ENCODE data around the gene RNASEH2A.
A peak's percentile ranks its signal among the peaks of the same experiment; 100 is the strongest.

RNASEH2A gene

DNA sequence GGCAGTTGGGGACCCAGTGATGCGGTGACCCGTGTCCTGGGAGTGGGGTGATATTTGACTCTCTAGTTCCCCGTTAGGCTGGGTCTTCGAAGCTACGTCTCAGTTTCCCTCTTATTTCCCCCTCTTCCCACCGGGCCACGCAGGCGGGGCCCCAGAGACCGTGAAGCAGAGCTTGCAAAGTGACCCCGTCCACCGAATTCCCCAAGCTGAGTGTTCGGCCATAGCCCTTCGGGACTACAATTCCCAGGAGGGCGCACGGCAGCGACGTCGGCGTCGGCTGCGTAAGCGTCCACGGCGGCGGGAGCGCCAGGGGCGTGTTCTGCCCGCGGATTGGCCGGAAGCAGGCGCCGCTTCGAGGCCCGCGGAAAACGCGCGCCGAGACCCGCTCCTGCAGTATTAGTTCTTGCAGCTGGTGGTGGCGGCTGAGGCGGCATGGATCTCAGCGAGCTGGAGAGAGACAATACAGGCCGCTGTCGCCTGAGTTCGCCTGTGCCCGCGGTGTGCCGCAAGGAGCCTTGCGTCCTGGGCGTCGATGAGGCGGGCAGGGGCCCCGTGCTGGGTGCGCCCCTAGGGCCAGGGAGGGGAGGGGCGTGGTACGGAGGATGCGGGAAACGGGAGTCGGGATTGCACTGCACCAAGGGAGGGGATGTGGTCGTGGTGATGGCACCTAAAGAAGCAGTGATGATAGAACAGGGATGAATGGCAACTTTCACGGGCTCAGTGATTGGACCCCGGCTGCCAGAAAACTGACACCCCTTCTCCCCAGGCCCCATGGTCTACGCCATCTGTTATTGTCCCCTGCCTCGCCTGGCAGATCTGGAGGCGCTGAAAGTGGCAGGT is at the start of gene RNASEH2A:
Gene RNASEH2A, plus strand, starts transcription at position 343 of the 840 bp plus-strand sequence. Its CDS starts 90 bp downstream, at position 433.
- peaks cover 29% of the 10 kb centered on the region for H3K36me3 ChIP-seq (ENCODE audit: insufficient read depth, low read length)
- peaks cover 16% of the 10 kb centered on the region for H3K4me1 ChIP-seq (ENCODE audit: insufficient read depth, low read length)
- no peaks in the 10 kb centered on the region for H3K27me3 ChIP-seq (ENCODE audit: insufficient read depth, low read length)
- H3K4me3 ChIP-seq (ENCODE audit: low read length), result peak within 1 kb of the TSS; percentile 80
- no peaks in the 10 kb centered on the region for H3K9me3 ChIP-seq (ENCODE audit: low read length)
- peak within 1 kb of the TSS; percentile 77 for H2AFZ ChIP-seq (ENCODE audit: low read depth, low read length)

DNA sequence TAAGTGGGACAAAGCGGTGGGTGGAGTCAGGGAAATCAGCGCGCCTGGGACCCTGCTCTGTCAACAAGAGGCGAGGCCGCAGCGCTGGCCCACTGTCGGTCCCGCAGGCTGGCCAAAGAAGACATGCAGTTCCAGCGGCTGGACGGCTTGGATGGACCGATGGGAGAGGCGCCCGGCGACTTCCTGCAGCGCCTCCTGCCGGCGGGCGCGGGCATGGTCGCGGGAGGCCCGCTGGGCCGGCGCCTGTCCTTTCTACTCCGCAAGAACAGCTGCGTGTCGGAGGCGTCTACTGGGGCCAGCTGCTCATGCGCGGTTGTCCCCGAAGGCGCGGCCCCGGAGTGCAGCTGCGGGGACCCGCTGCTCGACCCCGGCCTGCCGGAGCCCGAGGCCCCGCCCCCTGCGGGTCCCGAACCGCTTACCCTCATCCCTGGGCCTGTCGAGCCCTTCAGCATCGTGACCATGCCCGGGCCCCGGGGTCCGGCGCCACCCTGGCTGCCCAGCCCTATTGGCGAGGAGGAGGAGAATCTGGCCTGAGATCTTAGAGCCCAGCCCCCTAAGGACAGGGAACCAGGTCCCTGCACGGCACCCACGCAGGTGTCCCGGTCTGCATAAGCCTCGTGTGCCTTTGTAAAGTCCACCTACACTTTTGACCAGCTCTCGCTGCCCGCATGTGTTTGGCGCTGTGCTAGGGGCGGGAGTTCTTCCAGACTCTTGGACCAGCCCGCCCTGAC is 48.7 kb upstream of the RNASEH2A start:
- no peaks in the 10 kb centered on the region for H3K4me1 ChIP-seq (ENCODE audit: insufficient read depth, low read length)
- no peaks in the 10 kb centered on the region for H3K36me3 ChIP-seq (ENCODE audit: insufficient read depth, low read length)
- no peak overlapping the region for H3K4me3 ChIP-seq (ENCODE audit: low read length)
- no peaks in the 10 kb centered on the region for H3K9me3 ChIP-seq (ENCODE audit: low read length)
- no peaks in the 10 kb centered on the region for H3K27me3 ChIP-seq (ENCODE audit: insufficient read depth, low read length)
- peak overlapping the region; percentile 6 for H2AFZ ChIP-seq (ENCODE audit: low read depth, low read length)

DNA sequence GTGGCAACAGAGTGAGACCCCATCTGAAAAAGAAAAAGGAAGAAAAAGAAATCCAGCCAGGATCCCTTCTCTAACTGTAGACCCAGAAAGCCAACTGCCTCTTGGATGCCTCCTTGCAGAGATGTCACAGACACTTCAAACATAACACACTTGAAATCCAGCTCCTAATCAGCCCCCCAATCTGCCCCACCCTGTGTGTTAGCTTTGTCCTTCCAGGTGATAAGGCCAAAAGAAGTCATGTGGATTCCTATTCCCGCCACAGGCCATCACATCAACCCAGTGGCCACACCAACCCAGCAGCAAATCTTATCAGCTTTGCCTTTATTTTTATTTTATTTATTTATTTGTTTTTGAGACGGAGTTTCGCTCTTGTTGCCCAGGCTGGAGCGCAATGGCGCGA is 46.7 kb upstream of the RNASEH2A start:
- H3K9me3 ChIP-seq (ENCODE audit: low read length), result peaks cover 8% of the 10 kb centered on the region
- no peak overlapping the region for H3K4me3 ChIP-seq (ENCODE audit: low read length)
- H3K36me3 ChIP-seq (ENCODE audit: insufficient read depth, low read length), result peaks cover 11% of the 10 kb centered on the region
- H2AFZ ChIP-seq (ENCODE audit: low read depth, low read length), result no peak overlapping the region
- no peaks in the 10 kb centered on the region for H3K27me3 ChIP-seq (ENCODE audit: insufficient read depth, low read length)
- no peaks in the 10 kb centered on the region for H3K4me1 ChIP-seq (ENCODE audit: insufficient read depth, low read length)

DNA sequence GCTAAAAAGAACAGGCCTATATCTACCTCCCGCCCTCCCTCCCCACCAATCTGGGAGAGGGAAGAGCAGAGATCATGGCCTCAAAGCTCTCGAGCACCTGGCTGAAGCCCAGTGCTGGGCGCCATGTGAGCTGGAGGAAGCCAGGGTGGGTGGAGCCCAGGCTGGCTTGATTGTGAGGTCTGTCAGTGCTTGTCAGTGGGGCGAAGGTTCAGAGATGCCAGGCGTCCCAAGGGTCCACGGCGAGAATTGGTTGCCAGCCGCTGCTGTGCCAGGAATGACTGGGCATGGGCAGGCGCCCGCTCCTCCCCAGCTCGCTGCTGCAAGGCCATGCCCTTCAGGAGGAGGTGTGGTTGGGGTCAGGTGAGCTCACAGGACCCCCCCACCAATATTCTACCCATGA is 43.3 kb upstream of the RNASEH2A start:
- H3K4me1 ChIP-seq (ENCODE audit: insufficient read depth, low read length), result no peaks in the 10 kb centered on the region
- H3K4me3 ChIP-seq (ENCODE audit: low read length), result no peak overlapping the region
- H3K36me3 ChIP-seq (ENCODE audit: insufficient read depth, low read length), result peaks cover 14% of the 10 kb centered on the region
- H3K27me3 ChIP-seq (ENCODE audit: insufficient read depth, low read length), result no peaks in the 10 kb centered on the region
- H2AFZ ChIP-seq (ENCODE audit: low read depth, low read length), result no peak overlapping the region
- H3K9me3 ChIP-seq (ENCODE audit: low read length), result peaks cover 8% of the 10 kb centered on the region

DNA sequence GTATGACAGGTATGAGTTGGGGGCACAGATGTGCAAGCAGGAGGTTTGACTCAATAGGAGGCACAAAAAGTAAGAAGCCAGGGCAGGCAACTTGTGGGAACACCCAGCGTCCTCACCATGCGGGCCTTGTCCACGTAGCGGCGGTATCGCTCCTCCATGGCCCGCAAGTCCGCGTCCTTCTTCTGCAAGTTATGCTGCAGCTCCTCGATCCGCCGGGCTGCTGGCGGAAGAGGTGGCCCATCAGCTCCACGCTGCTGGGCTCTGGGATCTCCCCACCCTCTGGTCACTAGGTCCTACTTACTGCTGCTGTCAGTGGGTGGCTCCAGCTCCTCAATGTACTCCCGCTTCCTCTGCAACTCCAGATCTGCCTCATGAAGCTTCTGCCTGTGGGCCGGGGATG is 41.7 kb upstream of the RNASEH2A start:
- no peak overlapping the region for H3K4me3 ChIP-seq (ENCODE audit: low read length)
- no peaks in the 10 kb centered on the region for H3K27me3 ChIP-seq (ENCODE audit: insufficient read depth, low read length)
- peaks cover 8% of the 10 kb centered on the region for H3K9me3 ChIP-seq (ENCODE audit: low read length)
- H2AFZ ChIP-seq (ENCODE audit: low read depth, low read length), result no peak overlapping the region
- no peaks in the 10 kb centered on the region for H3K4me1 ChIP-seq (ENCODE audit: insufficient read depth, low read length)
- H3K36me3 ChIP-seq (ENCODE audit: insufficient read depth, low read length), result peaks cover 14% of the 10 kb centered on the region

DNA sequence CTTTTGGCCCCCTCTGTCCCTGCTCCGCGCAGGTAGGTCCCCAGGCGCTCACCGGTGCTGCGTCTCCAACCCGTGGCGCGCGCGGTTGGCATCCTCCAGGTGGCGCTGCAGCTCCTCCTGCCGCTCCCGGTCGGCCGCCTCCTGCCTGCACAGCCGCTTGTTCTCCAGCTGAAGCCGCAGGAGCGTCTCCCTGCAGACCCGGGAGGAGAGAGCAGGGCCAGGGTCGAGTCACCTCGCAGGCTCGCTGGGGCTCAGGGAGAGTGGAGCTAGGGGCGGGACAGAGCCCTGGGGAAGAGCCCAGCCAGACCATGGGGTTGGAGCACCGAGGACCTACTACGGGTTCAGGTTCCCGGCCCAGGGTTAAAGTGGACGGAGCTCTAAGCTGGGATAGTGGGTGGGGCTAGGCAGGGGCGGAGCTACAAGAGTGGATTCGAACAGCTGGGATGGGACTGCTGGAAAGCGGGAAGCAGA is 40.3 kb upstream of the RNASEH2A start:
- no peak overlapping the region for H2AFZ ChIP-seq (ENCODE audit: low read depth, low read length)
- H3K4me3 ChIP-seq (ENCODE audit: low read length), result peak overlapping the region; percentile 48
- peaks cover 8% of the 10 kb centered on the region for H3K9me3 ChIP-seq (ENCODE audit: low read length)
- no peaks in the 10 kb centered on the region for H3K4me1 ChIP-seq (ENCODE audit: insufficient read depth, low read length)
- peaks cover 14% of the 10 kb centered on the region for H3K36me3 ChIP-seq (ENCODE audit: insufficient read depth, low read length)
- H3K27me3 ChIP-seq (ENCODE audit: insufficient read depth, low read length), result no peaks in the 10 kb centered on the region

DNA sequence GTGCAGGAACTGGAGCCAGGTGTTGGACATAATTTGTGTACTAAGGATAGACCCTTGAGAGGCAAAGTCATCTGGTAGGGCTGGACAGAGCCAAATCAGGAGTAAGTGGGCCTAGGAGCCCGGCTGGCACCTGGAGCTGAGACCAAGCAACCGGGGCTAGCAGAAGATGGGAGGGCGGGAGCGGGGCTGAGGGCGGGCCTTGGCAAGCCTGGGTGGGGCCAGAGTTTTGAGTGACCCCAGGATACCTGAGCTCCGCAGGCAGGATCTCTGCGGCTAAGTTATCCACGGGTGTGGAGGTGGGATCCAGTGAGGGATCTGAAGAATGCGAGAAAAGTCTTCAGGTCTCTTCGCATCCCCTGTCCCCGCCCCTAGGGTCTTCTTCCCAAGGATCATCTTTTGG is 39.2 kb upstream of the RNASEH2A start:
- Histone ChIP-seq H3K27me3 (ENCODE audit: insufficient read depth, low read length) (no peaks in the 10 kb centered on the region), H3K9me3 (ENCODE audit: low read length) (peaks cover 8% of the 10 kb centered on the region), H3K4me3 (ENCODE audit: low read length) (no peak overlapping the region), H3K36me3 (ENCODE audit: insufficient read depth, low read length) (peaks cover 14% of the 10 kb centered on the region), H3K4me1 (ENCODE audit: insufficient read depth, low read length) (no peaks in the 10 kb centered on the region), H2AFZ (ENCODE audit: low read depth, low read length) (no peak overlapping the region)

DNA sequence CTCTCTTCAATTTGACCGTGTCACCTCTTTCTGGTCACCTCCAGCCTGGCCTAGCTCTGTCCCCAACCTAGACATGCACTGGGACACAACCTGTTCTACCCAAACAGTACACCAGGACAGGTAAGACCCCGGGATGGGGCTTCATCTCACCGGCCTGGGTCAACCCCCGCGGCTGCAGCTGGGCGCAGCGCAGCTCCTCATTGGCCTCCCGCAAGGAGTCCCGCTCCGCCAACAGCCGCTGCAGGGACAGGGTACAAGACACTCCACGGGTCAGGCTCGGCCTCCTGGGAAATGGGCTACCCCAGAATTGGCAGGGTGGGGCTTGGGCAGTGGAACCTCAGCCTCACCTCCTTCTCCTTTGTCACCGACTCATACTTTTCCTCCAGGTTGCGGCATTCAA is 38.7 kb upstream of the RNASEH2A start:
- Histone ChIP-seq H2AFZ (ENCODE audit: low read depth, low read length) (no peak overlapping the region), H3K4me1 (ENCODE audit: insufficient read depth, low read length) (no peaks in the 10 kb centered on the region), H3K4me3 (ENCODE audit: low read length) (no peak overlapping the region), H3K27me3 (ENCODE audit: insufficient read depth, low read length) (no peaks in the 10 kb centered on the region), H3K36me3 (ENCODE audit: insufficient read depth, low read length) (peaks cover 14% of the 10 kb centered on the region), H3K9me3 (ENCODE audit: low read length) (peaks cover 8% of the 10 kb centered on the region)

DNA sequence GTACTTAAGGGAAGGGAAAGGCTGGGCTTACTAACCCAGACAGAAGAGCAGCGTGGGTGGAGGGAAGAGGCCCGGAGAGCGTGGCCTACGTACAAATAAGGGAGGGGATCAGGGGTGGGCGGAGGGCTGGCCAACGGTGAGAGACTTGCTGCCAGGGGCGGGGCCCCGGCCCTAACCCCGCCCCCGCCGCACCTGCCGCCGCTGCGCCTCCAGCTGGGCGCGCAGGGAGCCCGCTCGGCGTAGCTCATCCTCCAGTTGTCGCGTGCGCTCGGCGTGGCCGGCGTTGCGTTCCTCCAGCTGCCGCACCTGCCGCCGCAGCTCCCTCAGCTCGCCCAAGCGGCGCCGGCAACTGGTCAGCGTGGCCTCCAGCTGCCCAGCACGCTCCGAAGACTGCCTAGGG is 36.7 kb upstream of the RNASEH2A start:
- Histone ChIP-seq H3K4me1 (ENCODE audit: insufficient read depth, low read length) (peaks cover under 1% of the 10 kb centered on the region), H3K27me3 (ENCODE audit: insufficient read depth, low read length) (no peaks in the 10 kb centered on the region), H3K9me3 (ENCODE audit: low read length) (no peaks in the 10 kb centered on the region), H3K36me3 (ENCODE audit: insufficient read depth, low read length) (peaks cover 3% of the 10 kb centered on the region), H3K4me3 (ENCODE audit: low read length) (no peak overlapping the region), H2AFZ (ENCODE audit: low read depth, low read length) (no peak overlapping the region)

DNA sequence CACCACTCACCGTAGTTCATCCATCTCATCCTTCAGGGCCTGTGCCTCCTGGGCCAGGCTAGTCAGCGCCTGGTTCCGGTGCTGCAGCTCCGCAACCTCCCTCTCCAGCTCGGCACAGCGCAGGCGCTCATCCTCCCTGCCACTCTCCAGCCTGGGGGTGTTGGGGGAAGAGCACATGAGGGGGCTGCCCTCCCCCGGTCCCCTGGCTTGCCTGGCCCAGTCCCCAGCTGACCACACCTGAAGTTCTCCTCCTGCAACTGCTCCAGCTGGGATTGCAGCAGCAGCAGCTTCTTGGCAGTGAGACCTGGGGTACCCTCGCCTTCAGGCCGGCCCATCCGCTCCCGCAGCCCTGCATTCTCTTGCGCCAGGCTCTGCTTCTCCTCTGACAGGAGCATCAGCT is 35.5 kb upstream of the RNASEH2A start:
- Histone ChIP-seq H2AFZ (ENCODE audit: low read depth, low read length) (no peak overlapping the region), H3K4me3 (ENCODE audit: low read length) (no peak overlapping the region), H3K36me3 (ENCODE audit: insufficient read depth, low read length) (no peaks in the 10 kb centered on the region), H3K4me1 (ENCODE audit: insufficient read depth, low read length) (peaks cover 6% of the 10 kb centered on the region), H3K9me3 (ENCODE audit: low read length) (no peaks in the 10 kb centered on the region), H3K27me3 (ENCODE audit: insufficient read depth, low read length) (no peaks in the 10 kb centered on the region)

DNA sequence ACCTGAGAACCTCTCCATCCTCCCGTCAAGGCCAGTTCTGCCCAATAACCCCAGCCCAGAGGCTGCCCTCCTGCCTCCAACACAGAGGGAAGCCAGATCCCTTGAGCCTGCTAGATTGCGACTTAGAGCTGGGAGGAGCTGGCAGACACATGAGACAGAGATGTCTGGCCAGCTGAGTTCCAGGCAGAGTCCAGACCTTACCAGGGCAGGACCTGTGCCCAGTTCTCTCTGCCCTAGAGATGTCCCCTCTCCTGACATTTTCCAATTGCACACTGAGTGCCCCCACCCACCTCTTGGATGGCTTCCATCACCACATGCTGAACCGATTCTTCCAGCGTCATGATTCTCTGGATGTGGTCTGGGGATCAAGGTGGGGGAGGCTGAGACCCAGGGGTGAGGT is 34.1 kb upstream of the RNASEH2A start:
- peaks cover 8% of the 10 kb centered on the region for H3K4me1 ChIP-seq (ENCODE audit: insufficient read depth, low read length)
- H3K9me3 ChIP-seq (ENCODE audit: low read length), result no peaks in the 10 kb centered on the region
- H3K36me3 ChIP-seq (ENCODE audit: insufficient read depth, low read length), result no peaks in the 10 kb centered on the region
- no peak overlapping the region for H2AFZ ChIP-seq (ENCODE audit: low read depth, low read length)
- no peak overlapping the region for H3K4me3 ChIP-seq (ENCODE audit: low read length)
- H3K27me3 ChIP-seq (ENCODE audit: insufficient read depth, low read length), result no peaks in the 10 kb centered on the region

DNA sequence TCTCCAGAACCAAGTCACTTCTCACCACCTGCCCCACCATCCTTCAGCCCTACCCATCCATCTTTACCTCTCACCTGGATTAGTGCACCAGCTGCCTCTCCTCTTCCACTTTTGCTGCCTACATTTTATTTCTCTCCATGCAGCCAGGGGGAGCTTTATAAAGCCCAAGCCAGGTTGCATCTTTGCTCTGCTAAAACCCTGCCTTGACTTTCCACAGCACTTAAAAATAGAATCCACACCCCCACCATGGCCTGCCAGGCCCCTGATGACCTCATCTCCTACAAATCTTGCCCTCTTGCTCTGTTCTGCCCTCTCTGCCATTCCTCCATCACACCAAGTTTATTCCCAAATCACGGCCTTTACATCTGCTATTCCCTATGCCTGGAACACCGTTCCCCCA is 32.8 kb upstream of the RNASEH2A start:
- no peak overlapping the region for H3K4me3 ChIP-seq (ENCODE audit: low read length)
- no peaks in the 10 kb centered on the region for H3K9me3 ChIP-seq (ENCODE audit: low read length)
- H3K36me3 ChIP-seq (ENCODE audit: insufficient read depth, low read length), result no peaks in the 10 kb centered on the region
- H3K4me1 ChIP-seq (ENCODE audit: insufficient read depth, low read length), result peaks cover 18% of the 10 kb centered on the region
- H3K27me3 ChIP-seq (ENCODE audit: insufficient read depth, low read length), result no peaks in the 10 kb centered on the region
- H2AFZ ChIP-seq (ENCODE audit: low read depth, low read length), result no peak overlapping the region

All from neuron (in vitro differentiated cells).